Mesendoderm (in vitro differentiated cells): ENCODE measurements around the gene IL1RAPL2.

Experiments
- DNase-seq: peaks from one replicate; pipeline ENCODE4 v3.0.0; 2013
- H2AK5ac ChIP-seq: 2 replicates; pipeline ENCODE4 v1.6.1; 2013; ENCODE audit warnings: low read length, inconsistent platforms
- H2BK120ac ChIP-seq: 2 replicates; pipeline ENCODE4 v1.6.1; 2013; ENCODE audit warnings: low read depth, mild to moderate bottlenecking, low read length, moderate library complexity, mixed read lengths
- H2BK15ac ChIP-seq: replicated peaks from 2 replicates; pipeline ENCODE4 v1.6.1; 2013; ENCODE audit warnings: low read depth, mild to moderate bottlenecking, moderate library complexity
- H2BK5ac ChIP-seq: 2 replicates; pipeline ENCODE4 v1.6.1; 2013; ENCODE audit warnings: low read length, inconsistent platforms
- H3K18ac ChIP-seq: 2 replicates; pipeline ENCODE4 v1.6.1; 2013; ENCODE audit warnings: mild to moderate bottlenecking, low read length, mixed read lengths
- H3K23ac ChIP-seq: one replicate; pipeline ENCODE4 v1.6.1; 2013; ENCODE audit warnings: low read length
- H3K27ac ChIP-seq: 2 replicates; pipeline ENCODE4 v1.5.1; 2013; ENCODE audit warnings: low read depth, mild to moderate bottlenecking, inconsistent platforms, low read length, moderate library complexity
- H3K27me3 ChIP-seq: 2 replicates; pipeline ENCODE4 v1.6.1; 2013; ENCODE audit warnings: low read length, control low read depth, mild to moderate bottlenecking, inconsistent platforms; ENCODE audit not compliant: insufficient read depth, poor library complexity
- H3K36me3 ChIP-seq: 2 replicates; pipeline ENCODE4 v1.6.1; 2013; ENCODE audit warnings: low read length, inconsistent platforms; ENCODE audit not compliant: control insufficient read depth, insufficient read depth
- H3K4ac ChIP-seq: one replicate; pipeline ENCODE4 v1.6.1; 2013; ENCODE audit warnings: low read depth, mild to moderate bottlenecking, low read length, moderate library complexity
- H3K4me1 ChIP-seq: 2 replicates; pipeline ENCODE4 v1.6.1; 2013; ENCODE audit warnings: low read depth, low read length, inconsistent platforms; ENCODE audit not compliant: control insufficient read depth
- H3K4me2 ChIP-seq: 2 replicates; pipeline ENCODE4 v1.6.1; 2013; ENCODE audit warnings: low read length
- H3K4me3 ChIP-seq: 2 replicates; pipeline ENCODE4 v1.5.1; 2013; ENCODE audit warnings: mild to moderate bottlenecking, low read length
- H3K56ac ChIP-seq: one replicate; pipeline ENCODE4 v1.6.1; 2013; ENCODE audit warnings: low read length
- H3K79me1 ChIP-seq: 2 replicates; pipeline ENCODE4 v1.6.1; 2013; ENCODE audit warnings: low read length, inconsistent platforms
- H3K79me2 ChIP-seq: 2 replicates; pipeline ENCODE4 v1.6.1; 2013; ENCODE audit warnings: mild to moderate bottlenecking, low read length; ENCODE audit not compliant: control insufficient read depth, insufficient read depth
- H3K9ac ChIP-seq: 2 replicates; pipeline ENCODE4 v1.6.1; 2013; ENCODE audit warnings: low read length, inconsistent platforms
- H4K5ac ChIP-seq: one replicate; pipeline ENCODE4 v1.6.1; 2013; ENCODE audit warnings: low read length
- H4K8ac ChIP-seq: one replicate; pipeline ENCODE4 v1.6.1; 2013; ENCODE audit warnings: low read depth, mild to moderate bottlenecking, control low read depth, low read length, moderate library complexity
- WGBS: extraction: QIAGEN DNeasy Blood & Tissue Kit; methylation state at CpG from one replicate; pipeline ENCODE4 v1.1.7; 2013; ENCODE audit warnings: low lambda C conversion rate, missing lambda C conversion rate; ENCODE audit not compliant: insufficient coverage; ENCODE audit errors: extremely low coverage; 5-methylcytosine and 5-hydroxymethylcytosine counted together

Gene IL1RAPL2

DNA sequence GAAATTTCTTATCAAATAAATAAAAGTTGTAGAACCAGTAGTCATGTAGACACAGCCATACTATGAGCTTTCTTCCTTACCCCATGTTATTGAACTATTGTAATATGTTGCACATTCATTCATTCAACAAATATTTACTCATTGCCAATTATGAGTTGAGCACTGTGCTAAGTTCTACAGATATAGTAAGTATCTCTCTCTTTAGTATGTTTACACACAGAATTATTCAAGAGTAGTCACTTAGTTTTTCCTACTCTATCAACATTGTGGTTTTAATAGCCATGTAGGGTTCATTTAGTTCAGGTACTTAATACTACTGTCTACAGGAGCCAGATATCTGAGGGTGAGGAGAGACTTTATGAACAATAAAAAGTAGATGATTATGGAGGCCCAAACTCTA is 568.3 kb downstream of the IL1RAPL2 start:
- no peak for DNase-seq
- Histone ChIP-seq H3K4me3 (no peak overlapping the region), H3K18ac (no peak overlapping the region), H2BK5ac (no peak overlapping the region), H3K36me3 (no peaks in the 10 kb centered on the region), H3K27ac (no peak overlapping the region), H2AK5ac (no peak overlapping the region), H2BK15ac (no peak overlapping the region), H4K8ac (no peak overlapping the region), H2BK120ac (no peak overlapping the region), H3K79me1 (no peaks in the 10 kb centered on the region), H3K9ac (no peak overlapping the region), H3K4ac (no peak overlapping the region), H3K79me2 (no peaks in the 10 kb centered on the region), H3K4me2 (no peak overlapping the region), H3K4me1 (no peaks in the 10 kb centered on the region), H3K23ac (no peak overlapping the region), H3K56ac (no peak overlapping the region), H3K27me3 (no peaks in the 10 kb centered on the region), H4K5ac (no peak overlapping the region)

DNA sequence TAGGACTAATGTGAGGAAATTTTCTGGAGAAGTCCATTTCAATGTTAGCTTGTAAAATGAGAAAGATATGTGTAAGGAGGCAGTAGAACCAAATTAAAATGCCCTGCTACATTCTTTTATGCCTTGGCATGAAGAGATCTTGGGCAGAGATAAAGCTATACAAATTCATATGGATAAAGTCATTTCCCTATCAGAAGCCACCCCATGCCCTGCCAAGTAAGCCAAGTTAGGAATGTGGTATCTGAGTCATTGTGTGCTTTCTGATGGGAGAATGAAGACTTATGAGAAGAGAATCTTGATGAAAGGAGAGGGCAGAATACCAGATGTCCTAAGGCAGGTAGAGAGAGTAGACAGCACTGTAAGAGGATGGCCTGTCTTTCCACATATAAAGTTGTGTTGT is 570.8 kb downstream of the IL1RAPL2 start:
- peak; percentile 16 for DNase-seq
- H3K27me3 ChIP-seq, result no peaks in the 10 kb centered on the region
- H3K56ac ChIP-seq, result no peak overlapping the region
- H3K23ac ChIP-seq, result no peak overlapping the region
- H2AK5ac ChIP-seq, result no peak overlapping the region
- H3K4me3 ChIP-seq, result no peak overlapping the region
- no peak overlapping the region for H2BK120ac ChIP-seq
- no peak overlapping the region for H3K9ac ChIP-seq
- no peaks in the 10 kb centered on the region for H3K79me1 ChIP-seq
- H3K36me3 ChIP-seq, result no peaks in the 10 kb centered on the region
- no peaks in the 10 kb centered on the region for H3K4me1 ChIP-seq
- no peak overlapping the region for H2BK15ac ChIP-seq
- no peak overlapping the region for H2BK5ac ChIP-seq
- no peak overlapping the region for H3K27ac ChIP-seq
- no peaks in the 10 kb centered on the region for H3K79me2 ChIP-seq
- no peak overlapping the region for H3K4me2 ChIP-seq
- no peak overlapping the region for H4K5ac ChIP-seq
- no peak overlapping the region for H4K8ac ChIP-seq
- H3K4ac ChIP-seq, result no peak overlapping the region
- H3K18ac ChIP-seq, result no peak overlapping the region

DNA sequence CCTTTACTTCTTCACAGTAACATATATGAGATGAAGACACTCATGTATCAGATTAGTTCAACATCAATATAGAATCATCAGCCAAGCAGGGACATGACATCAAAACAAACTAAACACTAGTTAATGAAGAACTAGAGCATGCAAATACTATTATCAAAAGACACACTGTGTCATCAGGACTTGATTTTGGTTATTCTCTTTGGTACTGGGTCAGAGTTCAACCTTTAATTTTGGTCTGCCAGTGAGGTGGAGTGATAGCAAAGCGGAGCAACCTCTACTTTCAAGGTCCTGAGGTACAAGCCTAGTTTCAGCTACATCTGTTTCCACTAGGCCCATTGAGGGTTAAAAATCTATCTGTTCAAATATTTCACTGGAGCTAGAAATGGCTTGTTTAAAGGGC is 584.0 kb downstream of the IL1RAPL2 start:
- no peaks in the 10 kb centered on the region for H3K4me1 ChIP-seq
- no peaks in the 10 kb centered on the region for H3K36me3 ChIP-seq
- no peak overlapping the region for H2BK5ac ChIP-seq
- DNase-seq, result no peak
- H3K9ac ChIP-seq, result no peak overlapping the region
- no peak overlapping the region for H3K27ac ChIP-seq
- H3K79me1 ChIP-seq, result no peaks in the 10 kb centered on the region
- H4K5ac ChIP-seq, result no peak overlapping the region
- no peak overlapping the region for H3K4me2 ChIP-seq
- H3K56ac ChIP-seq, result no peak overlapping the region
- H3K23ac ChIP-seq, result no peak overlapping the region
- no peak overlapping the region for H4K8ac ChIP-seq
- no peaks in the 10 kb centered on the region for H3K79me2 ChIP-seq
- no peak overlapping the region for H3K4ac ChIP-seq
- WGBS, result no CpG with 5 or more reads among the region's 1 CpG
- no peak overlapping the region for H2BK15ac ChIP-seq
- H2AK5ac ChIP-seq, result no peak overlapping the region
- H2BK120ac ChIP-seq, result no peak overlapping the region
- no peak overlapping the region for H3K4me3 ChIP-seq
- no peak overlapping the region for H3K18ac ChIP-seq
- no peaks in the 10 kb centered on the region for H3K27me3 ChIP-seq

DNA sequence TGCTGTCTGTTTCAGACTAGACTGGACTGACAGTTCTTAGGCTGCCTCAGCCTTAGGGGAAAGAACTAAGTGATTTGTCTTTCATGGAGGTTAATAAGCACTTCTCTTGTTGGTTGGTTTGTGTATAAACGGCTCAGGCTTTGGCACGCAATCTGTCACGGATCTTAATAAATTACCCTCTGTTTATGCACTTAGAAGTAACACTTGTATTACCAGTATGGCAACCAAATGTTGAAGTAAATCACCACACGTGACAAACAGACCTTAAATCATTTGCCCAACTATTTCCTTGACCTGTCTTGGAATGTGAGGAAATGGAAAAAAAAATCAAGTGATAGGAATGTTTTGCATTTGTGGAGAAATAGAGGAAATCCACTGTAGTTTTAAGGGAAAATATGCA is 584.6 kb downstream of the IL1RAPL2 start:
- Histone ChIP-seq H2BK15ac (no peak overlapping the region), H3K4me2 (no peak overlapping the region), H3K23ac (no peak overlapping the region), H3K27ac (no peak overlapping the region), H3K9ac (no peak overlapping the region), H3K4me3 (no peak overlapping the region), H3K27me3 (no peaks in the 10 kb centered on the region), H4K8ac (no peak overlapping the region), H3K79me1 (no peaks in the 10 kb centered on the region), H2AK5ac (no peak overlapping the region), H3K56ac (no peak overlapping the region), H4K5ac (no peak overlapping the region), H2BK120ac (no peak overlapping the region), H3K4me1 (no peaks in the 10 kb centered on the region), H3K79me2 (no peaks in the 10 kb centered on the region), H3K4ac (no peak overlapping the region), H3K36me3 (no peaks in the 10 kb centered on the region), H2BK5ac (no peak overlapping the region), H3K18ac (no peak overlapping the region)
- no peak for DNase-seq
- no CpG with 5 or more reads among the region's 4 CpGs for WGBS

DNA sequence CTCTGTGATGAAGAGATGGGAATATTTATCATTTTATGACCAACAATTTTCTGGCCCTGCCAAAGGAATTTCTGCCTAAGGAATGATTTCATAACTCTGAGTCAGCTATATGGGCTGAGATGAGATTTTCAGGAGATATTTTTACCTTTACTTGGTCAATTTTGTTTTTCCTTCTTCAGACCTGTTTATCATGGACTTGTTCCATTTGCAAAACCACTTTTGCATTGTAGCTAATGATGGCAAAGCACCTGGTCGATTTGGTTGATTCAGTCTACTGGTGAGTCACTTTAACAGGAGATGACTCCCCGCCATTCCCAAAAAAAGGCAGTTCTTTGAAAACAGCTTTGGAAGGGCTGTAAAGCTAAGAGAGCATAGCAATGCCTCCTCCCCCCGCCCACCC is 601.2 kb downstream of the IL1RAPL2 start:
- H3K4me3 ChIP-seq, result no peak overlapping the region
- WGBS, result no CpG with 5 or more reads among the region's 3 CpGs
- H3K56ac ChIP-seq, result no peak overlapping the region
- H3K9ac ChIP-seq, result no peak overlapping the region
- no peaks in the 10 kb centered on the region for H3K79me1 ChIP-seq
- H3K23ac ChIP-seq, result no peak overlapping the region
- H3K4me1 ChIP-seq, result no peaks in the 10 kb centered on the region
- H2BK15ac ChIP-seq, result no peak overlapping the region
- no peak for DNase-seq
- H3K27ac ChIP-seq, result no peak overlapping the region
- no peak overlapping the region for H2BK120ac ChIP-seq
- no peaks in the 10 kb centered on the region for H3K79me2 ChIP-seq
- no peak overlapping the region for H3K4ac ChIP-seq
- no peak overlapping the region for H4K8ac ChIP-seq
- H2BK5ac ChIP-seq, result no peak overlapping the region
- no peak overlapping the region for H3K18ac ChIP-seq
- no peaks in the 10 kb centered on the region for H3K27me3 ChIP-seq
- H3K36me3 ChIP-seq, result no peaks in the 10 kb centered on the region
- H4K5ac ChIP-seq, result no peak overlapping the region
- H2AK5ac ChIP-seq, result no peak overlapping the region
- H3K4me2 ChIP-seq, result no peak overlapping the region

DNA sequence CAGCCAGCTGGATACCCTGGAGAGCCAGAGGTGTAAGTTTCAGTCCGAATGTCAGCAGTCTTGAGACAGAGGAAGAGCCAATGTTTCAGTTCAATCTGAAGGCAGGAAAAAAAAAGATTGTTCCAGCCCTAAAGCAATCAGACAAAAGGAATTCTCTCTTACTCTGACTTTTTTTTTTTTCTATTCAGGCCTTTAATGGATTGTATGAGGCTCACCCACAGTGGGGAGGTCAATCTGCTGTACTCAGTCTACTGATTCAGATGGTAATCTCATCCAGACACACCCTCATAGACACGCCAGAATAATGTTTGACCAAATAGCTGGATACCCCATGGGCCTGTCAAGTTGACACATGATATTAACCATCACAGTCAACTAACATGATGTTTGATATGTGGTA is 602.6 kb downstream of the IL1RAPL2 start:
- Histone ChIP-seq H3K4me1 (no peaks in the 10 kb centered on the region), H4K5ac (no peak overlapping the region), H3K9ac (no peak overlapping the region), H2BK120ac (no peak overlapping the region), H3K27me3 (no peaks in the 10 kb centered on the region), H2BK5ac (no peak overlapping the region), H3K4me2 (no peak overlapping the region), H3K18ac (no peak overlapping the region), H3K4me3 (no peak overlapping the region), H4K8ac (no peak overlapping the region), H3K27ac (no peak overlapping the region), H2BK15ac (no peak overlapping the region), H3K36me3 (no peaks in the 10 kb centered on the region), H2AK5ac (no peak overlapping the region), H3K79me2 (no peaks in the 10 kb centered on the region), H3K56ac (no peak overlapping the region), H3K4ac (no peak overlapping the region), H3K23ac (no peak overlapping the region), H3K79me1 (no peaks in the 10 kb centered on the region)
- DNase-seq, result no peak
- WGBS, result no CpG with 5 or more reads among the region's 2 CpGs
